Spleen (tissue), 7 donors: ENCODE results near the gene PUS1.

ENCODE experiments used
- CTCF ChIP-seq, 11 experiments: fragments of 200-600 bp in 7 of 11; fragments of 450-650 bp in 4 of 11; sonication (generic) in 4 of 11; IDR thresholded peaks in 8 of 11; conservative IDR thresholded peaks in 3 of 11; 1 replicate in 7 of 11; 2 replicates in 4 of 11; pipeline versions ENCODE4 v1.4.0 to v1.8.0; 2016 to 2021; ENCODE audit warnings: antibody characterized with exemption in 11 of 11, inconsistent platforms in 4 of 11, mild to moderate bottlenecking in 1 of 11
- POLR2A ChIP-seq, 3 donors: fragments of 450-650 bp; IDR thresholded peaks; one replicate each; pipeline ENCODE4 v1.5.1; 2017; ENCODE audit warnings: antibody characterized with exemption in 3 of 3, mild to moderate bottlenecking in 1 of 3
- POLR2AphosphoS5 ChIP-seq, 3 donors: sonication (generic); formaldehyde crosslinking; IDR thresholded peaks; one replicate each; pipeline ENCODE4 v1.5.1; 2017; ENCODE audit warnings: antibody characterized with exemption in 3 of 3
- donor health status: DM: no; HTN: no; CAD: no; lungs with moderate emphysema.
- donor health status: DM: no; HTN: no; CAD: no.
- donor health status: DM: no; HTN: no; CAD: no.

- TF ChIP-seq CTCF (IDR thresholded peaks at IDR 0.05 in 8 of 11, conservative IDR thresholded peaks at IDR 0.05 in 3 of 11), result no peak
- no peak for TF ChIP-seq POLR2A (IDR thresholded peaks at IDR 0.05)
- TF ChIP-seq POLR2AphosphoS5 (IDR thresholded peaks at IDR 0.05), result no peak
Measured at GRCh38 chr12:131990980-131991305, 61.9 kb downstream of the PUS1 start.
